Mesendoderm (in vitro differentiated cells): ENCODE data around the gene SLC25A45.
A peak's percentile ranks its signal among the peaks of the same experiment; 100 is the strongest.
"Not testable (repeated sequence)": the region's sequence is repeated elsewhere in the genome, so short reads cannot be mapped to it uniquely, and the experiment has no call there.

Experiments used
- DNase-seq: peaks from one replicate; pipeline ENCODE4 v3.0.0; 2013
- H2AK5ac ChIP-seq: 2 replicates; pipeline ENCODE4 v1.6.1; 2013; ENCODE audit warnings: low read length, inconsistent platforms
- H2BK120ac ChIP-seq: 2 replicates; pipeline ENCODE4 v1.6.1; 2013; ENCODE audit warnings: low read depth, mild to moderate bottlenecking, low read length, moderate library complexity, mixed read lengths
- H2BK15ac ChIP-seq: replicated peaks from 2 replicates; pipeline ENCODE4 v1.6.1; 2013; ENCODE audit warnings: low read depth, mild to moderate bottlenecking, moderate library complexity
- H2BK5ac ChIP-seq: 2 replicates; pipeline ENCODE4 v1.6.1; 2013; ENCODE audit warnings: low read length, inconsistent platforms
- H3K18ac ChIP-seq: 2 replicates; pipeline ENCODE4 v1.6.1; 2013; ENCODE audit warnings: mild to moderate bottlenecking, low read length, mixed read lengths
- H3K23ac ChIP-seq: one replicate; pipeline ENCODE4 v1.6.1; 2013; ENCODE audit warnings: low read length
- H3K27ac ChIP-seq: 2 replicates; pipeline ENCODE4 v1.5.1; 2013; ENCODE audit warnings: low read depth, mild to moderate bottlenecking, inconsistent platforms, low read length, moderate library complexity
- H3K27me3 ChIP-seq: 2 replicates; pipeline ENCODE4 v1.6.1; 2013; ENCODE audit warnings: low read length, control low read depth, mild to moderate bottlenecking, inconsistent platforms; ENCODE audit not compliant: insufficient read depth, poor library complexity
- H3K36me3 ChIP-seq: 2 replicates; pipeline ENCODE4 v1.6.1; 2013; ENCODE audit warnings: low read length, inconsistent platforms; ENCODE audit not compliant: control insufficient read depth, insufficient read depth
- H3K4ac ChIP-seq: one replicate; pipeline ENCODE4 v1.6.1; 2013; ENCODE audit warnings: low read depth, mild to moderate bottlenecking, low read length, moderate library complexity
- H3K4me1 ChIP-seq: 2 replicates; pipeline ENCODE4 v1.6.1; 2013; ENCODE audit warnings: low read depth, low read length, inconsistent platforms; ENCODE audit not compliant: control insufficient read depth
- H3K4me2 ChIP-seq: 2 replicates; pipeline ENCODE4 v1.6.1; 2013; ENCODE audit warnings: low read length
- H3K4me3 ChIP-seq: 2 replicates; pipeline ENCODE4 v1.5.1; 2013; ENCODE audit warnings: mild to moderate bottlenecking, low read length
- H3K56ac ChIP-seq: one replicate; pipeline ENCODE4 v1.6.1; 2013; ENCODE audit warnings: low read length
- H3K79me1 ChIP-seq: 2 replicates; pipeline ENCODE4 v1.6.1; 2013; ENCODE audit warnings: low read length, inconsistent platforms
- H3K79me2 ChIP-seq: 2 replicates; pipeline ENCODE4 v1.6.1; 2013; ENCODE audit warnings: mild to moderate bottlenecking, low read length; ENCODE audit not compliant: control insufficient read depth, insufficient read depth
- H3K9ac ChIP-seq: 2 replicates; pipeline ENCODE4 v1.6.1; 2013; ENCODE audit warnings: low read length, inconsistent platforms
- H4K5ac ChIP-seq: one replicate; pipeline ENCODE4 v1.6.1; 2013; ENCODE audit warnings: low read length
- H4K8ac ChIP-seq: one replicate; pipeline ENCODE4 v1.6.1; 2013; ENCODE audit warnings: low read depth, mild to moderate bottlenecking, control low read depth, low read length, moderate library complexity
- WGBS: extraction: QIAGEN DNeasy Blood & Tissue Kit; methylation state at CpG from one replicate; pipeline ENCODE4 v1.1.7; 2013; ENCODE audit warnings: low lambda C conversion rate, missing lambda C conversion rate; ENCODE audit not compliant: insufficient coverage; ENCODE audit errors: extremely low coverage; 5-methylcytosine and 5-hydroxymethylcytosine counted together

Gene SLC25A45

GRCh38 chr11:65415499-65416340, 33.3 kb upstream of the SLC25A45 start:
- no peaks in the 10 kb centered on the region for H3K79me2 ChIP-seq
- peak overlapping the region; percentile 46 for H3K9ac ChIP-seq
- no CpG with 5 or more reads among the region's 11 CpGs for WGBS
- H3K23ac ChIP-seq, result no peak overlapping the region
- H3K4me2 ChIP-seq, result peak overlapping the region; percentile 26
- no peaks in the 10 kb centered on the region for H3K27me3 ChIP-seq
- H3K27ac ChIP-seq, result no peak overlapping the region
- H4K5ac ChIP-seq, result no peak overlapping the region
- peaks cover 22% of the 10 kb centered on the region for H3K4me1 ChIP-seq
- H2BK15ac ChIP-seq, result no peak overlapping the region
- H2BK5ac ChIP-seq, result no peak overlapping the region
- no peak for DNase-seq
- no peak overlapping the region for H2AK5ac ChIP-seq
- H3K79me1 ChIP-seq, result no peaks in the 10 kb centered on the region
- no peak overlapping the region for H2BK120ac ChIP-seq
- peak overlapping the region; percentile 58 for H3K56ac ChIP-seq
- no peak overlapping the region for H3K4me3 ChIP-seq
- H4K8ac ChIP-seq, result no peak overlapping the region
- H3K18ac ChIP-seq, result peak overlapping the region; percentile 29
- no peak overlapping the region for H3K4ac ChIP-seq
- no peaks in the 10 kb centered on the region for H3K36me3 ChIP-seq

GRCh38 chr11:65414776-65415498, 32.5 kb upstream of the SLC25A45 start:
- Histone ChIP-seq H2AK5ac (no peak overlapping the region), H3K56ac (no peak overlapping the region), H3K27me3 (no peaks in the 10 kb centered on the region), H3K4me2 (no peak overlapping the region), H3K4me1 (peaks cover 19% of the 10 kb centered on the region), H3K4ac (no peak overlapping the region), H4K5ac (no peak overlapping the region), H2BK15ac (no peak overlapping the region), H3K27ac (no peak overlapping the region), H3K23ac (no peak overlapping the region), H3K4me3 (no peak overlapping the region), H4K8ac (no peak overlapping the region), H2BK5ac (no peak overlapping the region), H3K36me3 (no peaks in the 10 kb centered on the region), H3K18ac (no peak overlapping the region), H3K79me1 (no peaks in the 10 kb centered on the region), H2BK120ac (no peak overlapping the region), H3K9ac (no peak overlapping the region), H3K79me2 (no peaks in the 10 kb centered on the region)
- DNase-seq, result no peak
- no CpG with 5 or more reads among the region's 11 CpGs for WGBS

GRCh38 chr11:65413077-65413664, 30.7 kb upstream of the SLC25A45 start:
- H3K4me3 ChIP-seq, H2BK15ac ChIP-seq, H3K9ac ChIP-seq, H2AK5ac ChIP-seq, H3K23ac ChIP-seq, H3K4ac ChIP-seq, H3K27me3 ChIP-seq, H2BK5ac ChIP-seq, H3K36me3 ChIP-seq, H3K56ac ChIP-seq, H2BK120ac ChIP-seq, DNase-seq, H3K27ac ChIP-seq, H3K4me2 ChIP-seq, H3K79me2 ChIP-seq, H4K5ac ChIP-seq, H3K18ac ChIP-seq, H4K8ac ChIP-seq, H3K79me1 ChIP-seq: not testable (repeated sequence)
- H3K4me1 ChIP-seq, result peaks cover 11% of the 10 kb centered on the region
- no CpG with 5 or more reads among the region's 15 CpGs for WGBS

- no peak overlapping the region for H3K27ac ChIP-seq
Observed at GRCh38 chr11:65412271-65413076, 30.0 kb upstream of the SLC25A45 start.

GRCh38 chr11:65411681-65412070, 29.2 kb upstream of the SLC25A45 start:
- no peak overlapping the region for H3K27ac ChIP-seq
- no peak for DNase-seq
- H4K8ac ChIP-seq, result no peak overlapping the region
- H2BK120ac ChIP-seq, result no peak overlapping the region
- no peak overlapping the region for H2BK5ac ChIP-seq
- no peak overlapping the region for H3K23ac ChIP-seq
- no peak overlapping the region for H2AK5ac ChIP-seq
- no peaks in the 10 kb centered on the region for H3K79me1 ChIP-seq
- no peaks in the 10 kb centered on the region for H3K27me3 ChIP-seq
- H3K4me3 ChIP-seq, result no peak overlapping the region
- no peak overlapping the region for H3K56ac ChIP-seq
- H3K4me1 ChIP-seq, result peaks cover 6% of the 10 kb centered on the region
- H3K9ac ChIP-seq, result no peak overlapping the region
- no CpG with 5 or more reads among the region's 5 CpGs for WGBS
- peaks cover 1% of the 10 kb centered on the region for H3K36me3 ChIP-seq
- no peak overlapping the region for H3K4ac ChIP-seq
- H3K4me2 ChIP-seq, result no peak overlapping the region
- no peaks in the 10 kb centered on the region for H3K79me2 ChIP-seq
- no peak overlapping the region for H2BK15ac ChIP-seq
- H3K18ac ChIP-seq, result no peak overlapping the region
- no peak overlapping the region for H4K5ac ChIP-seq

More at GRCh38 chr11:65412271-65413076, 30.0 kb upstream of the SLC25A45 start:
- Histone ChIP-seq H2BK15ac (no peak overlapping the region), H3K4ac (no peak overlapping the region), H2BK120ac (no peak overlapping the region), H2BK5ac (no peak overlapping the region), H4K8ac (no peak overlapping the region), H3K79me2 (no peaks in the 10 kb centered on the region), H3K4me2 (no peak overlapping the region), H2AK5ac (no peak overlapping the region), H4K5ac (no peak overlapping the region), H3K27me3 (no peaks in the 10 kb centered on the region), H3K9ac (no peak overlapping the region), H3K18ac (no peak overlapping the region), H3K56ac (no peak overlapping the region), H3K79me1 (no peaks in the 10 kb centered on the region), H3K4me3 (no peak overlapping the region), H3K4me1 (peaks cover 8% of the 10 kb centered on the region), H3K23ac (no peak overlapping the region), H3K36me3 (peaks cover 1% of the 10 kb centered on the region)
- no peak for DNase-seq
- no CpG with 5 or more reads among the region's 24 CpGs for WGBS
